ENCODE measurements around the gene CDK13.
"Not testable (repeated sequence)": the region's sequence is repeated elsewhere in the genome, so short reads cannot be mapped to it uniquely, and the experiment has no call there.

CDK13 gene

DNA sequence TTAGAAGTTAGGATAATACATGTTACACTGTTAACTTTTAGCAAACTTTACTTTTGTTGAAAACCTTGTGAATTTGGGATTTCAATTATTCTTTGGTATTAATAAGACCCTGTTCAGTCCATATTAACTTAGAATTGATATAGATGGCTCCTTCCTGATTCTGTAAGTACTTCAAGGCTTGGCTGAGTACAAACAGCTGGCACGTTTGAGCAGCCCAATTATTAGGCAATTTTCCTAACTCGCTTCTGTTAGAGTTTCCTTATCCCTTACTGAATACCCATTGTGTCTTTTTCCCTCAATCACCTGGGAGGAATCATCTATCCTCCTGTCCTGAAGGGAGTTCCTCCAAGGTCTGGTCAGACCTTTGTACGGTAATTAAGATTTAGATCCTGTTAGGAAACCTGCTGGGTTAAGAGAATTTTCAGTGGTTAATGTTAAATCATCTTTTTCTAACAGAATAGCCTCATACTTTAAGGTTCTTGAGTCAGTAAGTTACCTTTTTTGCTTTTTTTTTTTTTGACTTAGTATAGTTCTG is 195.6 kb downstream of the CDK13 start:
- in situ Hi-C loops (cut with MboI; ENCODE audit: low sequenced_read_pairs): not testable (repeated sequence)

DNA sequence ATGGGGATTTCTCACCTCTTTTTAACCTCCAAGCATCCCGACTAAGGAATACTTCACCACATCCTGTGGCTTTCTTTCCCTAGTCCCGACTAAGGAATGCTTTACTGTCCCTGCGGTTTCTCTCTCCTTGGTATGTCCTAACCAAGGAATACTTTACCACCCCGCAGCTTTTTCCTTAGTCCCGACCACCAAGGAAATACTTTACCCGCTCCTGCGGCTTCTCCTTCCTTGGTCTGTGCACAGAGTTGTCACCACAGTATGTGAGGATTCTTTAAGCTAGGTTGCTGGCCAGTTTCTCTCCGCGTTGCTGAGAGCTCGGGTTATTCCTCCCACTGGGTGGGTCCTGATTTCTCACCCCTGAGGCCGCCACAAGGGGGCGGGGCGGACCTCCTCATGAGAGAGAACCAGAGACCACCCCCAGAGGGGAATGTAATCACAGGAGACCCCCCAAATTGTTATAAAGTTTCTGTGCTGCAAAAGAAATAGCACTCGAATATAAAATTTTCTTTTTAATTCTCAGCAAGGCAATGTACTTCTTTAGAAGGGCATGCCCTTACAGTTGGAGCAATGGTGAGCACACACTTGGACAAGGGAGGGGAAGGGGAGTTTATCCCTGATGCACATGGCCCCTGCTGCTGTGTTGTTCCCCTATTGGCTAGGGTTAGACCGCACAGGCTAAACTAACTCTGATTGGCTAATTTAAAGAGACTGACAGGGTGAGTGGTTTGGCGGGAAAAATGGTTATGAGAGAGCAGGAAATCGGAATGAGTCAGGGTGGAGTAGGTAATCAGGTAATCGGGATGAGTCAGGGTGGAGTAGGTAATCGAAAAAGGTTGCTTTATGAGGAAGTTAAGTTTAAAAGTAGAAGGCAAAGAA is 197.6 kb downstream of the CDK13 start:
- in situ Hi-C loops (cut with MboI; ENCODE audit: low sequenced_read_pairs): no loop called here

DNA sequence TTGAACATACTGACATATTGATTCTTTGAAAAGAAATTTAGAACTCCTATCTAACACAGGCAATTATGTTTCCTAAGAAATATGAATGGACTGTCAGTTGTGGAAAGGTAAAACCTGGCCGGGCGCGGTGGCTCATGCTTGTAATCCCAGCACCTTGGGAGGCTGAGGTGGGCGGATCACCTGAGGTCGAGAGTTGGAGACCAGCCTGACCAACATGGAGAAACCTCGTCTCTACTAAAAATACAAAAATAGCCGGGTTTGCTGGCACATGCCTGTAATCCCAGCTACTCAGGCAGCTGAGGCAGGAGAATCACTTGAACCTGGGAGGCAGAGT is 198.2 kb downstream of the CDK13 start:
- in situ Hi-C loops (cut with MboI; ENCODE audit: low sequenced_read_pairs): not testable (repeated sequence)

- in situ Hi-C loops (cut with MboI; ENCODE audit: low sequenced_read_pairs): no loop called here
Observed at GRCh38 chr7:40148671-40149070, 198.6 kb downstream of the CDK13 start.

All from HL-60/S4 treated with phorbol 12-myristate 13-acetate at 8.2 ng/mL for 4 days and 3 days (cell line).